KMS-11 (cell line): Measurements from ENCODE around the gene TPX2.

Experiments used
- H2AFZ ChIP-seq: fragments of 200-600 bp; sonication (generic); 2 replicates; pipeline ENCODE4 v1.6.1; 2016; ENCODE audit warnings: antibody characterized with exemption, mixed run types, low read depth
- H3K27ac ChIP-seq: fragments of 200-600 bp; sonication (generic); 2 replicates; pipeline ENCODE4 v1.6.1; 2016; ENCODE audit warnings: mild to moderate bottlenecking, mixed run types
- H3K27me3 ChIP-seq: fragments of 200-600 bp; sonication (generic); 2 replicates; pipeline ENCODE4 v1.6.1; 2017; ENCODE audit warnings: mild to moderate bottlenecking, low read depth, mixed run types, moderate library complexity; ENCODE audit not compliant: insufficient read depth
- H3K36me3 ChIP-seq: fragments of 200-600 bp; sonication (generic); 2 replicates; pipeline ENCODE4 v1.6.1; 2017; ENCODE audit warnings: mild to moderate bottlenecking, mixed run types; ENCODE audit not compliant: insufficient read depth
- H3K4me1 ChIP-seq: fragments of 200-600 bp; sonication (generic); 2 replicates; pipeline ENCODE4 v1.6.1; 2016; ENCODE audit warnings: mild to moderate bottlenecking, low read depth, mixed run types; ENCODE audit not compliant: poor library complexity, severe bottlenecking
- H3K4me2 ChIP-seq: fragments of 200-600 bp; sonication (generic); 2 replicates; pipeline ENCODE4 v1.7.0; 2016; ENCODE audit warnings: mild to moderate bottlenecking, mixed run types
- H3K4me3 ChIP-seq: fragments of 200-600 bp; sonication (generic); IDR thresholded peaks from 2 replicates; pipeline ENCODE4 v1.6.1; 2017; ENCODE audit warnings: low read depth, low read length, mixed read lengths; ENCODE audit not compliant: insufficient read depth
- H3K79me2 ChIP-seq: fragments of 200-600 bp; sonication (generic); 2 replicates; pipeline ENCODE4 v1.6.1; 2016; ENCODE audit warnings: low read depth, mixed run types; ENCODE audit not compliant: insufficient read depth
- H3K9ac ChIP-seq: fragments of 200-600 bp; sonication (generic); 2 replicates; pipeline ENCODE4 v1.6.1; 2016; ENCODE audit warnings: mild to moderate bottlenecking, mixed run types
- H4K20me1 ChIP-seq: fragments of 200-600 bp; sonication (generic); 2 replicates; pipeline ENCODE4 v1.6.1; 2016; ENCODE audit warnings: mild to moderate bottlenecking, mixed run types; ENCODE audit not compliant: insufficient read depth
- TF ChIP-seq, protein P1 (sequence below): fragments of 200-600 bp; sonication (generic); conservative IDR thresholded peaks from 2 replicates; pipeline ENCODE4 v1.6.1; 2017; ENCODE audit warnings: low read depth, mild to moderate bottlenecking, antibody characterized with exemption, low read length, moderate library complexity, mixed read lengths

The TPX2 gene

DNA sequence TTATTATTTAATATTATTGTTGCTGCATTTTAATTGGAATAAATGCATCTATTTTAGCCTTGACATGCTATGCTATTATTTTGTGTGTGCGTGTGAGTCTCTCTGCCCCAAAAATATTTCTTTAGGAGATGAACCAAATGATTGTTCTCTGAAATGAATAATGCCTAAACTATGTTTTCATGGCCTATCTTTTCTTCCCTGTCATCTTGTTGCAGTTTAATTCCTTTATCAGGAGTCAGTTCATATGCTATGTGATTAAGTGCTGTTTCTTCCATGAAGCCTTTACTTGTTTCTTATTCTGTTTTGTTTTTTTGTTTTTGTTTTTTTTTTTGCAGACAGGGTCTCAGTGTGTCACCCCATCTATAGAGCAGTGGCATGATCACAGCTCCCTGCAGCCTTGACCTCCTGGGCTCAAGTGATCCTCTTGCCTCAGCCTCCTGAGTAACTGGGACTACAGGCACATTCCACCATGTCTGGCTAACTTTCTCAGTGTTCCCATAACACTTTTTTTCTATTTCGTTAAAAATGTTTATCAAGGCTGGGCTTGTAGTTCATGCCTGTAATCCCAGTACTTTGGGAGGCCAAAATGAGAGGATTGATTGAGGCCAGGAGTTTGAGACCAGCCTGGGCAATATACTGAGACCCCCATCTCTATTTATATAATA is 25.7 kb downstream of the TPX2 start:
- Histone ChIP-seq H3K27me3 (no peaks in the 10 kb centered on the region), H3K36me3 (peaks cover 22% of the 10 kb centered on the region; the same call in 1 of the 2 replicates), H3K4me3 (no peak overlapping the region), H3K9ac (no peak overlapping the region), H3K4me1 (peaks cover 9% of the 10 kb centered on the region), H4K20me1 (no peaks in the 10 kb centered on the region), H2AFZ (no peak overlapping the region), H3K27ac (no peak overlapping the region), H3K79me2 (peaks cover 23% of the 10 kb centered on the region; the same call in 1 of the 2 replicates), H3K4me2 (no peak overlapping the region)
- TF ChIP-seq, protein P1, sequence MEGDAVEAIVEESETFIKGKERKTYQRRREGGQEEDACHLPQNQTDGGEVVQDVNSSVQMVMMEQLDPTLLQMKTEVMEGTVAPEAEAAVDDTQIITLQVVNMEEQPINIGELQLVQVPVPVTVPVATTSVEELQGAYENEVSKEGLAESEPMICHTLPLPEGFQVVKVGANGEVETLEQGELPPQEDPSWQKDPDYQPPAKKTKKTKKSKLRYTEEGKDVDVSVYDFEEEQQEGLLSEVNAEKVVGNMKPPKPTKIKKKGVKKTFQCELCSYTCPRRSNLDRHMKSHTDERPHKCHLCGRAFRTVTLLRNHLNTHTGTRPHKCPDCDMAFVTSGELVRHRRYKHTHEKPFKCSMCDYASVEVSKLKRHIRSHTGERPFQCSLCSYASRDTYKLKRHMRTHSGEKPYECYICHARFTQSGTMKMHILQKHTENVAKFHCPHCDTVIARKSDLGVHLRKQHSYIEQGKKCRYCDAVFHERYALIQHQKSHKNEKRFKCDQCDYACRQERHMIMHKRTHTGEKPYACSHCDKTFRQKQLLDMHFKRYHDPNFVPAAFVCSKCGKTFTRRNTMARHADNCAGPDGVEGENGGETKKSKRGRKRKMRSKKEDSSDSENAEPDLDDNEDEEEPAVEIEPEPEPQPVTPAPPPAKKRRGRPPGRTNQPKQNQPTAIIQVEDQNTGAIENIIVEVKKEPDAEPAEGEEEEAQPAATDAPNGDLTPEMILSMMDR = no peak

GRCh38 chr20:31767805-31768204 is 28.7 kb downstream of the TPX2 start:
- Histone ChIP-seq H4K20me1 (no peaks in the 10 kb centered on the region), H3K79me2 (peaks cover 5% of the 10 kb centered on the region; the same call in 1 of the 2 replicates), H3K9ac (no peak overlapping the region), H3K4me1 (peaks cover 19% of the 10 kb centered on the region), H3K27me3 (no peaks in the 10 kb centered on the region), H3K4me3 (no peak overlapping the region), H3K36me3 (peaks cover 33% of the 10 kb centered on the region; the same call in 1 of the 2 replicates), H2AFZ (no peak overlapping the region), H3K4me2 (no peak overlapping the region), H3K27ac (no peak overlapping the region)
- TF ChIP-seq, protein P1 = no peak

- Histone ChIP-seq H3K9ac (no peak overlapping the region), H3K27me3 (no peaks in the 10 kb centered on the region), H3K27ac (no peak overlapping the region), H2AFZ (no peak overlapping the region), H3K4me3 (no peak overlapping the region), H3K79me2 (peaks cover 6% of the 10 kb centered on the region; the same call in 1 of the 2 replicates), H3K36me3 (peaks cover 33% of the 10 kb centered on the region; the same call in 1 of the 2 replicates), H3K4me1 (peaks cover 19% of the 10 kb centered on the region), H3K4me2 (no peak overlapping the region), H4K20me1 (no peaks in the 10 kb centered on the region)
- TF ChIP-seq, protein P1 = no peak
Observed at GRCh38 chr20:31769681-31770080, 30.6 kb downstream of the TPX2 start.

- TF ChIP-seq, protein P1 = no peak
Observed at GRCh38 chr20:31770243-31770642, 31.2 kb downstream of the TPX2 start.

More at GRCh38 chr20:31770243-31770642, 31.2 kb downstream of the TPX2 start:
- no peak overlapping the region for H2AFZ ChIP-seq
- no peaks in the 10 kb centered on the region for H3K27me3 ChIP-seq
- H3K4me2 ChIP-seq = no peak overlapping the region
- no peak overlapping the region for H3K4me3 ChIP-seq
- H3K79me2 ChIP-seq = peaks cover 8% of the 10 kb centered on the region; the same call in 1 of the 2 replicates
- peaks cover 19% of the 10 kb centered on the region for H3K4me1 ChIP-seq
- H3K27ac ChIP-seq = no peak overlapping the region
- no peaks in the 10 kb centered on the region for H4K20me1 ChIP-seq
- peaks cover 33% of the 10 kb centered on the region; the same call in 1 of the 2 replicates for H3K36me3 ChIP-seq
- no peak overlapping the region for H3K9ac ChIP-seq
